Tibial nerve (tissue), 3 donors: ENCODE measurements around the gene EDEM2.

Experiments used
- CTCF ChIP-seq, 5 experiments: fragments of 200-600 bp in 3 of 5; fragments of 450-650 bp in 2 of 5; sonication (generic) in 3 of 5; IDR thresholded peaks; one replicate each; pipeline ENCODE4 v1.5.1; 2016 to 2019; ENCODE audit warnings: antibody characterized with exemption in 5 of 5, mild to moderate bottlenecking in 3 of 5, moderate library complexity in 2 of 5
- POLR2A ChIP-seq, 2 donors: fragments of 450-650 bp; IDR thresholded peaks; one replicate each; pipeline ENCODE4 v1.6.1; 2017; ENCODE audit warnings: antibody characterized with exemption in 2 of 2, mild to moderate bottlenecking in 2 of 2, moderate library complexity in 2 of 2

- TF ChIP-seq CTCF (IDR thresholded peaks at IDR 0.05), result no peak
- TF ChIP-seq POLR2A (IDR thresholded peaks at IDR 0.05), result no peak
Observed at GRCh38 chr20:35122756-35123405, 24.3 kb downstream of the EDEM2 start.
